GM12801 (cell line): ENCODE measurements around the gene ALDH4A1.

ENCODE experiments used
- TF ChIP-seq, protein P1 (sequence below): IDR thresholded peaks from one replicate; pipeline ENCODE4 v1.5.1; 2011; ENCODE audit warnings: control low read depth; ENCODE audit not compliant: insufficient read length; ENCODE audit errors: extremely low read depth

The ALDH4A1 gene

DNA sequence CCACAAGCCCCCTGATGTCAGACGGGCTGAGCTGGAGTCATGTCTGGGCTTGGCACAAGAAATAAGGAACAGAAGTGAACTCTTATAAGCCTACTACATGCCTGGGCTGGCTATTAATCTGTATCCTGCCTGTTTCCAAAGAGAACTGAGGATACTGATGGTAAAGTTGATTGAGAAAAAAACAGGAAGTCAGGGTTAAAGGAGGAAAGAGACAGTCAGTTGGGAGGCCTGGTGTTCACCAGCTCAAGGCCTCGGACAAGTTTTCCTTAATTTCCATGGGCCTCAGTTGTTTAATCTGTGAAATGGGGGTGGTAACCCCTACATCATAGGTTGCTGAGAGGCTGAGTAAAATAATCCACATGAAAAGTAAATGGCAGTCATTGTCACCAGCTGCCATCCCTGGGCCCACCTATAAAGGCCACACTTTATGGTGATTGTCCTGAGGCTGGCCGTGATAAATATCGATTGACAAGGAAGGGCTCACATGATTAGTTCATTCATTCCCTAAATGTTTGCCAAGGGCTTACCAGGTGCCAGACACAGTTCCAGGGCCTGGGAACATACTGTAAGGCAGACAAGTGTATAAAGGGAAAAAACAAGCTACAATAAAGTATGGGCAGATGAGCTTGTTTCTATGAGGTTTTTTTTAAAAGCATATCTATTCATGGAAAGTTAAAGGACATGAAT lies 2.8 kb downstream of the ALDH4A1 start:
- TF ChIP-seq, protein P1, sequence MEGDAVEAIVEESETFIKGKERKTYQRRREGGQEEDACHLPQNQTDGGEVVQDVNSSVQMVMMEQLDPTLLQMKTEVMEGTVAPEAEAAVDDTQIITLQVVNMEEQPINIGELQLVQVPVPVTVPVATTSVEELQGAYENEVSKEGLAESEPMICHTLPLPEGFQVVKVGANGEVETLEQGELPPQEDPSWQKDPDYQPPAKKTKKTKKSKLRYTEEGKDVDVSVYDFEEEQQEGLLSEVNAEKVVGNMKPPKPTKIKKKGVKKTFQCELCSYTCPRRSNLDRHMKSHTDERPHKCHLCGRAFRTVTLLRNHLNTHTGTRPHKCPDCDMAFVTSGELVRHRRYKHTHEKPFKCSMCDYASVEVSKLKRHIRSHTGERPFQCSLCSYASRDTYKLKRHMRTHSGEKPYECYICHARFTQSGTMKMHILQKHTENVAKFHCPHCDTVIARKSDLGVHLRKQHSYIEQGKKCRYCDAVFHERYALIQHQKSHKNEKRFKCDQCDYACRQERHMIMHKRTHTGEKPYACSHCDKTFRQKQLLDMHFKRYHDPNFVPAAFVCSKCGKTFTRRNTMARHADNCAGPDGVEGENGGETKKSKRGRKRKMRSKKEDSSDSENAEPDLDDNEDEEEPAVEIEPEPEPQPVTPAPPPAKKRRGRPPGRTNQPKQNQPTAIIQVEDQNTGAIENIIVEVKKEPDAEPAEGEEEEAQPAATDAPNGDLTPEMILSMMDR: no peak

DNA sequence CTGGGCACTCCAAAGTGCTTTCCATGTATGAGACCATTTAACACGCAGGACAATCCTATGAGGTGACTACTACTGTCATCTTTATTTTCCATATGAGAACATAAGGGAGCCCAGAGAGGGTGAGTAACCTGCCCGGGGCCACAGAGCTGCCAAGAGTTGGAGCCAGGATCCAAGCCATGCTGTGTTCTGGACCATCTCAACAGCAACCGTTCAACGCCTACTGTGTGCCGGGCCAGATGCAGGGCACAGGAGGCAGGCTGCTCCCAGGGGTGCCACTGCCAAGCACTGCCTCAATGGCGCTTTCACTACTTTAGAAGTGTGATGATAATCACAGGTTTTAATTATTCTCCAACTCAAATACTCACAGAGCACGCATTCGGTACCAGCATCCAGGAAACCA lies 3.8 kb downstream of the ALDH4A1 start:
- TF ChIP-seq, protein P1: no peak

DNA sequence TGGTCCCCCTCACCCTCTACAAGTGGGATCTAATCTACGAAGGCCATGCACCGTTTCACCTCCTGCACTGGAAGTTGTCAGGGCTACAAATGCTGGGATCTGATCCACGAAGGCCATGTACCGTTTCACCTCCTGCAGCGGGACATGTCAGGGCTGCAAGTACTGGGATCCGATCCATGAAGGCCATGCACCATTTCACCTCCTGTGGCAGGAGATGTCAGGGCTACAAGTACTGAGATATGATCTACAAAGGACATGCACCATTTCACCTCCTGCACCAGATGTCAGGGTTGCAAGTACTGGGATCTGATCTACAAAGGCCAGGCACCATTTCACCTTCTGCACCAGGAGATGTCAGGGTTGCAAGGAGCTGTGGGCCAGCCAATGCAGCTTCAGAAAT lies 7.0 kb downstream of the ALDH4A1 start:
- TF ChIP-seq, protein P1: no peak

DNA sequence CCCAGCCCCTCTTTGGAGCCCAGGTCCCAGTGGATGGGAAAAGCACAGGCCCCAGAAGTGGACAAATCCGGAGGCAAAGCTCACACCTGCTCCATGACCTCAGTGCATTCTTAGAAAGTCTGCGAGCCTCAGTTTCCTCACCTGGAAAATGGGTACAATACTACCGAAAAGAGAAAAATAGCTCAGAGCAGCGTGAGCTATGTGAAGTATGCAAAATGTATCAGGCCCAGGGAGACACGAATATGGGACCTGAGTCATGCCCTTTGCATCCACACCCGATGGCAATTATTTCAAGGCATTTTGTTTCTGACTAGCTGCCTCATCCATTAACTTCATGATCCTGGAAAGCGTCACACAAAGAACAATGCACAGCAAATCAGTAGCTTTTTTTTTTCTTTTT lies 9.2 kb downstream of the ALDH4A1 start:
- TF ChIP-seq, protein P1: no peak

DNA sequence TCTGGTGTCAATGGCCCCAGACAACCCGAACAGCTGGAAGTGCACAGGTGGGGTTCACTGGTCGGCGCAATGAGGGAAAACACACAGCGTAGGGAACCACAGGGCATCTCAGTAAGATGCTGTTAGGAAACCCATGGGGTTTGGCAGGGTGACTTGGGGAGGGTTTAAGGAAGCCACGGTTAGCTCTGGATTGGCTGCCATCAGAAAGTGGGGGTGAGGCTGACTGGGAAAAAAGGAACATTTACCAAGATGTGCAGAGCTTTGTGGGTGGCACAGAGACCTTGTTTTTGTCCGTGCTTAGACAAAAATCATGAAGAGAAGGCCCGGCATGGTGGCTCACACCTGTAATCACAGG lies 11.0 kb downstream of the ALDH4A1 start:
- TF ChIP-seq, protein P1: no peak

DNA sequence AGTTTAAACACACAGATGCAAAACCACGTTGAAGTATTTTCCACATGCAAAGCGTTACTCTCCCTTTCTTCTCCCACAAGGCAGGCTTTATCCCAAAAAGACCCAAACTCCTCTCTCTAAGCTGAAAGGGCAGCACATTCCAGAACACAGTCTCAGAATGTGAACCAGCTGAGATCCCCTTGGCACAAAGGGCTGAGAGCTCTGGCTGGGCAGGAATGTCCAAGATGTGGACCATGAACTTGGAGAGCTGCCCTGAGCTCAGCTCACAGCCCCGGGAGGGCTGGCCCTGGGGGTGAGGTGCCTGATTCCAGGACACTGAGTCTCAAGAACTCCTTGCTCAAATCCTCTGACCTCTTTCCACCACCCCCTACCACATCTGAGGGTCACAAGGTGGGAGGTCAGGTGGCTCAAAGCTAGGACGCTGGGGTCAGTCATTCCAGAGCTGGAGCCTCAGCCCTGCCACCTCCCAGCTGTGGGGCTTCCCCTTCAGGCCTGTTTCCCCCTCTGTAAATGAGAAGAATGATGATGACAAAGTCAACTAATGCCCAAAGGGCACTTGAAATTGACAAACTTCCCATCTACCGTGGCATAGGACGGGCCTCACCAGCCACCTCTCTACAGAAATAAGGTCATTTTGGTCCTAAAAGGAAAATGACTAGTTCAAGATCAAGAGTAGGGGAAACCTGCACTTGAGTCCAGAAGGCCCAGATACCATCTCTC lies 11.5 kb downstream of the ALDH4A1 start:
- TF ChIP-seq, protein P1: no peak

DNA sequence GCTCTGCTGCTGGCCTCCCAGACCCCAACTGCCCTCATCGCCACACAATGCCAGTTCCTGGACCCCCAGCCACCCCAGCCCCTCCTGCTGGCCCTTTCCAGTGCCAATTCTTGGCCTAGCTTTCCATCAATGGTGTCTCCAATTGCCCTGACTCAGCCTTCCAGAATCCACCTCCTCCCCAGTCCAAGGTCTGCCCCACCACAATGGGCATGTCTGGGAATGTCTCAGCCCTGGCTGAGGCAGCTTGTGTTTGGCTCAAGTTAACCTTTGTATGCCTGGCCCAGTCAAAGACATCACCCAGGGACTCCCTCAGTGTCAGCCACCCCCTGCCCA lies 16.4 kb downstream of the ALDH4A1 start:
- TF ChIP-seq, protein P1: no peak
